H9 (cell line): ENCODE measurements around the gene PIEZO2. TPM values are rescaled to one million over a fixed set of nuclear protein-coding genes. Genes with fewer than 3 reads are reported as not detected.

Experiments used
- DNase-seq: peaks from one replicate; pipeline ENCODE4 v3.0.0-alpha.2; 2017
- H2AFZ ChIP-seq: one replicate; pipeline ENCODE4 v1.6.1; 2013; ENCODE audit warnings: mild to moderate bottlenecking, low read length, control low read depth, moderate library complexity
- H2AK5ac ChIP-seq: 2 replicates; pipeline ENCODE4 v1.6.1; 2013; ENCODE audit warnings: low read length, control low read depth, mixed read lengths; ENCODE audit not compliant: insufficient read length
- H2BK120ac ChIP-seq: one replicate; pipeline ENCODE4 v1.6.1; 2013; ENCODE audit warnings: low read depth, mild to moderate bottlenecking, low read length, control low read depth, inconsistent platforms; ENCODE audit not compliant: poor library complexity, severe bottlenecking
- H2BK12ac ChIP-seq: 2 replicates; pipeline ENCODE4 v1.6.1; 2013; ENCODE audit warnings: low read length, control low read depth, mixed read lengths, low read depth; ENCODE audit not compliant: insufficient read length
- H2BK15ac ChIP-seq: 2 replicates; pipeline ENCODE4 v1.6.1; 2013; ENCODE audit warnings: low read depth, low read length, control low read depth
- H2BK20ac ChIP-seq: one replicate; pipeline ENCODE4 v1.6.1; 2013; ENCODE audit warnings: low read depth, mild to moderate bottlenecking, low read length, control low read depth, inconsistent platforms; ENCODE audit not compliant: poor library complexity, severe bottlenecking
- H2BK5ac ChIP-seq: 2 replicates; pipeline ENCODE4 v1.6.1; 2013; ENCODE audit warnings: low read length, control low read depth, mixed read lengths; ENCODE audit not compliant: insufficient read length
- H3K14ac ChIP-seq: 2 replicates; pipeline ENCODE4 v1.6.1; 2013; ENCODE audit warnings: low read length, control low read depth; ENCODE audit not compliant: insufficient read depth
- H3K18ac ChIP-seq: 2 replicates; pipeline ENCODE4 v1.6.1; 2013; ENCODE audit warnings: low read depth, mild to moderate bottlenecking, mixed read lengths, low read length, control low read depth; ENCODE audit not compliant: insufficient read length
- H3K23ac ChIP-seq: 2 replicates; pipeline ENCODE4 v1.6.1; 2013; ENCODE audit warnings: low read length, control low read depth, mixed read lengths, low read depth; ENCODE audit not compliant: insufficient read length
- H3K23me2 ChIP-seq: 2 replicates; pipeline ENCODE4 v1.6.1; 2013; ENCODE audit warnings: low read depth, mild to moderate bottlenecking, mixed read lengths, low read length, control low read depth; ENCODE audit not compliant: insufficient read length, poor library complexity, severe bottlenecking
- H3K27ac ChIP-seq: 2 replicates; pipeline ENCODE4 v1.5.1; 2013; ENCODE audit warnings: low read length, control low read depth, mixed read lengths, low read depth; ENCODE audit not compliant: insufficient read length
- H3K27me3 ChIP-seq: 2 replicates; pipeline ENCODE4 v1.6.1; 2013; ENCODE audit warnings: low read length, control low read depth, inconsistent platforms; ENCODE audit not compliant: insufficient read depth
- H3K4ac ChIP-seq: 2 replicates; pipeline ENCODE4 v1.6.1; 2013; ENCODE audit warnings: low read depth, mild to moderate bottlenecking, control low read depth, inconsistent platforms, low read length, moderate library complexity
- H3K4me1 ChIP-seq: 2 replicates; pipeline ENCODE4 v1.6.1; 2013; ENCODE audit warnings: low read length, control low read depth, inconsistent platforms; ENCODE audit not compliant: insufficient read depth
- H3K4me2 ChIP-seq: 2 replicates; pipeline ENCODE4 v1.6.1; 2013; ENCODE audit warnings: low read length, control low read depth, mixed read lengths; ENCODE audit not compliant: insufficient read length, insufficient read depth
- H3K56ac ChIP-seq: 2 replicates; pipeline ENCODE4 v1.6.1; 2013; ENCODE audit warnings: low read depth, mild to moderate bottlenecking, mixed read lengths, low read length, control low read depth; ENCODE audit not compliant: insufficient read length
- H3K79me1 ChIP-seq: 2 replicates; pipeline ENCODE4 v1.6.1; 2013; ENCODE audit warnings: low read depth, mild to moderate bottlenecking, moderate library complexity, low read length, control low read depth, inconsistent platforms; ENCODE audit not compliant: insufficient read depth, poor library complexity, severe bottlenecking
- H3K79me2 ChIP-seq: 2 replicates; pipeline ENCODE4 v1.6.1; 2013; ENCODE audit warnings: low read length, control low read depth, inconsistent platforms; ENCODE audit not compliant: insufficient read depth
- H3K9ac ChIP-seq: 2 replicates; pipeline ENCODE4 v1.6.1; 2013; ENCODE audit warnings: low read length, control low read depth, mixed read lengths; ENCODE audit not compliant: insufficient read length; ENCODE audit errors: extremely low read depth
- H3K9me3 ChIP-seq: one replicate; pipeline ENCODE4 v1.6.1; 2013; ENCODE audit warnings: low read depth, low read length, inconsistent platforms; ENCODE audit not compliant: control insufficient read depth
- H3T11ph ChIP-seq: one replicate; pipeline ENCODE4 v1.6.1; 2013; ENCODE audit warnings: mild to moderate bottlenecking, low read length, control low read depth, inconsistent platforms
- H4K20me1 ChIP-seq: one replicate; pipeline ENCODE4 v1.6.1; 2013; ENCODE audit not compliant: control insufficient read depth, insufficient read length, insufficient read depth
- H4K5ac ChIP-seq: 2 replicates; pipeline ENCODE4 v1.6.1; 2013; ENCODE audit warnings: low read depth, mild to moderate bottlenecking, mixed read lengths, low read length, control low read depth; ENCODE audit not compliant: insufficient read length
- H4K8ac ChIP-seq: replicated peaks from 2 replicates; pipeline ENCODE4 v1.6.1; 2013; ENCODE audit warnings: low read length, control low read depth, mixed read lengths, low read depth; ENCODE audit not compliant: insufficient read length
- H4K91ac ChIP-seq: 2 replicates; pipeline ENCODE4 v1.6.1; 2013; ENCODE audit warnings: low read depth, mild to moderate bottlenecking, moderate library complexity, mixed read lengths, low read length, control low read depth; ENCODE audit not compliant: insufficient read length
- H3K27ac Mint-ChIP-seq, 3 experiments: 2 replicates in 2 of 3; 3 replicates in 1 of 3; pipeline ENCODE4 v1.8.0; 2020 to 2021; ENCODE audit warnings: mixed read lengths in 3 of 3, mild to moderate bottlenecking in 1 of 3, moderate library complexity in 1 of 3
- H3K27me3 Mint-ChIP-seq: 2 replicates; pipeline ENCODE4 v1.8.0; 2021; ENCODE audit warnings: low read depth, mild to moderate bottlenecking, moderate library complexity, mixed read lengths
- H3K36me3 Mint-ChIP-seq, 3 experiments: 2 replicates in 2 of 3; 3 replicates in 1 of 3; pipeline ENCODE4 v1.8.0; 2020 to 2021; ENCODE audit warnings: low read depth in 3 of 3, mixed read lengths in 3 of 3; ENCODE audit not compliant: insufficient read depth in 1 of 3
- H3K4me1 Mint-ChIP-seq, 2 experiments: 2 replicates each; pipeline ENCODE4 v1.8.0; 2020; ENCODE audit warnings: mixed read lengths in 2 of 2
- H3K4me3 Mint-ChIP-seq, 2 experiments: 2 replicates in 1 of 2; 3 replicates in 1 of 2; pipeline ENCODE4 v1.8.0; 2020 to 2021; ENCODE audit warnings: mild to moderate bottlenecking in 2 of 2, mixed read lengths in 2 of 2, moderate library complexity in 1 of 2
- H3K9me3 Mint-ChIP-seq, 2 experiments: 2 replicates in 1 of 2; 3 replicates in 1 of 2; pipeline ENCODE4 v1.8.0; 2020; ENCODE audit warnings: mild to moderate bottlenecking in 2 of 2, mixed read lengths in 2 of 2, moderate library complexity in 1 of 2
- WGBS: extraction: QIAGEN DNeasy Blood & Tissue Kit; methylation state at CpG from one replicate; pipeline ENCODE4 v1.1.7; 2013; ENCODE audit warnings: missing lambda C conversion rate, low lambda C conversion rate, mixed read lengths; ENCODE audit not compliant: insufficient read length; ENCODE audit errors: extremely low coverage; 5-methylcytosine and 5-hydroxymethylcytosine counted together
- total RNA-seq: library from RNA; stranded (reverse); gene quantifications from 2 replicates; pipeline ENCODE4 v1.2.1, GENCODE V29; 2021
- TF ChIP-seq, protein P1 (sequence below): fragments of 200-600 bp; sonication (generic); conservative IDR thresholded peaks from 3 replicates; pipeline ENCODE4 v1.8.0; 2021; ENCODE audit warnings: antibody characterized with exemption, mild to moderate bottlenecking

PIEZO2 gene
- total RNA-seq, 1 experiment from 2014 or later: 3.9 TPM

DNA sequence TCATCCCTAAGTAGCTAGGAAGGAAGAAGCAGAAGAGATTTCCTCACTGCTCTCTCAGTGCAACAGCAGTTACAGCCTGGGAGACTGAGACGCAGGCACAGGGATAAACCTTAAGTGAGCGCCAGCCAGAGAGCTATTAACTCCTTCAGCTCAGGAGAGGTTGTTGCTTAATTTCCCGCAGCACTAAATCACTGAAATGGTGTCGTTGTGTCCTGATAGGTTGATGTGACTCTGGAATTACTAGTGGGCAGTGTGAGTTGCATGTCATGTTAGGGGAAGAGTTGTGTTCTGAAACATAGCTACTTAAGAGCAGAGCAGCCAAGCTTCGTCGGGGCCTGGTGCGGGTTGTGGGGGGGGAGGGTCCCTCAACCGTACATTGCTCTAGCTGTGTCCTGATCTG is 397.7 kb downstream of the PIEZO2 start:
- H3T11ph ChIP-seq: no peak overlapping the region
- H3K4me1 ChIP-seq: no peaks in the 10 kb centered on the region
- no peak overlapping the region for H2BK120ac ChIP-seq
- H3K27me3 ChIP-seq: no peaks in the 10 kb centered on the region
- no peak overlapping the region for H2BK12ac ChIP-seq
- no peak overlapping the region for H3K4me3 Mint-ChIP-seq
- H3K4me1 Mint-ChIP-seq: peaks cover 0 to 5% of the 10 kb centered on the region in 2 experiments; a peak in 2 of 4 replicates
- no peak overlapping the region for H3K14ac ChIP-seq
- H4K20me1 ChIP-seq: no peaks in the 10 kb centered on the region
- no peaks in the 10 kb centered on the region for H3K23me2 ChIP-seq
- H3K27ac ChIP-seq: no peak overlapping the region
- H3K9me3 Mint-ChIP-seq: no peaks in the 10 kb centered on the region
- no peak overlapping the region for H2BK20ac ChIP-seq
- no peak overlapping the region for H3K9ac ChIP-seq
- no CpG with 5 or more reads among the region's 8 CpGs for WGBS
- H3K4ac ChIP-seq: no peak overlapping the region
- no peak overlapping the region for H2BK5ac ChIP-seq
- no peak overlapping the region for H3K23ac ChIP-seq
- DNase-seq: no peak
- H3K36me3 Mint-ChIP-seq: no peaks in the 10 kb centered on the region; a peak in 1 of 7 replicates
- no peak overlapping the region for H3K18ac ChIP-seq
- H3K4me2 ChIP-seq: no peak overlapping the region
- no peak overlapping the region for H2BK15ac ChIP-seq
- H3K56ac ChIP-seq: no peak overlapping the region
- H3K27ac Mint-ChIP-seq: no peak overlapping the region
- H3K79me1 ChIP-seq: no peaks in the 10 kb centered on the region
- H3K27me3 Mint-ChIP-seq: no peaks in the 10 kb centered on the region
- no peak overlapping the region for H4K5ac ChIP-seq
- no peak overlapping the region for H4K8ac ChIP-seq
- TF ChIP-seq, protein P1, sequence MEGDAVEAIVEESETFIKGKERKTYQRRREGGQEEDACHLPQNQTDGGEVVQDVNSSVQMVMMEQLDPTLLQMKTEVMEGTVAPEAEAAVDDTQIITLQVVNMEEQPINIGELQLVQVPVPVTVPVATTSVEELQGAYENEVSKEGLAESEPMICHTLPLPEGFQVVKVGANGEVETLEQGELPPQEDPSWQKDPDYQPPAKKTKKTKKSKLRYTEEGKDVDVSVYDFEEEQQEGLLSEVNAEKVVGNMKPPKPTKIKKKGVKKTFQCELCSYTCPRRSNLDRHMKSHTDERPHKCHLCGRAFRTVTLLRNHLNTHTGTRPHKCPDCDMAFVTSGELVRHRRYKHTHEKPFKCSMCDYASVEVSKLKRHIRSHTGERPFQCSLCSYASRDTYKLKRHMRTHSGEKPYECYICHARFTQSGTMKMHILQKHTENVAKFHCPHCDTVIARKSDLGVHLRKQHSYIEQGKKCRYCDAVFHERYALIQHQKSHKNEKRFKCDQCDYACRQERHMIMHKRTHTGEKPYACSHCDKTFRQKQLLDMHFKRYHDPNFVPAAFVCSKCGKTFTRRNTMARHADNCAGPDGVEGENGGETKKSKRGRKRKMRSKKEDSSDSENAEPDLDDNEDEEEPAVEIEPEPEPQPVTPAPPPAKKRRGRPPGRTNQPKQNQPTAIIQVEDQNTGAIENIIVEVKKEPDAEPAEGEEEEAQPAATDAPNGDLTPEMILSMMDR: no peak
- H3K9me3 ChIP-seq: no peaks in the 10 kb centered on the region
- H3K79me2 ChIP-seq: no peaks in the 10 kb centered on the region
- no peak overlapping the region for H2AK5ac ChIP-seq
- no peak overlapping the region for H2AFZ ChIP-seq
- H4K91ac ChIP-seq: no peak overlapping the region
